H1 (cell line): ENCODE data around the gene CGA. TPM values are rescaled to one million over a fixed set of nuclear protein-coding genes. Genes with fewer than 3 reads are reported as not detected.

ENCODE experiments used
- CTCF ChIA-PET: fragments of 300-600 bp; sonication (Branson Sonifier 250); formaldehyde crosslinking; loops from one replicate; lab custom pipeline; 2021; ENCODE audit not compliant: partially characterized antibody; lab: Charles Lee
- POLR2A ChIA-PET: fragments of 300-600 bp; sonication (Branson Sonifier 250); formaldehyde crosslinking; loops from one replicate; lab custom pipeline; 2021; ENCODE audit warnings: inconsistent platforms; ENCODE audit not compliant: partially characterized antibody; lab: Charles Lee
- DNase-seq, 2 experiments: peaks; one replicate each; pipeline versions ENCODE4 v3.0.0 to v3.0.0-alpha.2; 2010 to 2022; ENCODE audit warnings: low spot score in 2 of 2, low read depth in 1 of 2, mixed read lengths in 1 of 2
- FAIRE-seq: peaks from 2 replicates; lab custom pipeline; 2011; peaks lifted over from hg19 to GRCh38; lab: Jason Lieb, UNC
- H2AFZ ChIP-seq: 2 replicates; pipeline ENCODE4 v1.8.1; 2012; ENCODE audit warnings: low read length, inconsistent platforms
- H2AK5ac ChIP-seq: 2 replicates; pipeline ENCODE4 v1.6.1; 2013; ENCODE audit warnings: low read depth, low read length
- H2BK120ac ChIP-seq: replicated peaks from 2 replicates; pipeline ENCODE3; 2013; ENCODE audit warnings: low read depth, low read length, inconsistent platforms
- H2BK12ac ChIP-seq: 2 replicates; pipeline ENCODE4 v1.6.1; 2013; ENCODE audit warnings: low read depth, low read length
- H2BK15ac ChIP-seq: 2 replicates; pipeline ENCODE4 v1.6.1; 2013; ENCODE audit warnings: low read length
- H2BK20ac ChIP-seq: 2 replicates; pipeline ENCODE4 v1.6.1; 2013; ENCODE audit warnings: low read length
- H2BK5ac ChIP-seq: 2 replicates; pipeline ENCODE4 v1.6.1; 2013; ENCODE audit warnings: low read depth, low read length
- H3K14ac ChIP-seq: 2 replicates; pipeline ENCODE4 v1.6.1; 2013; ENCODE audit warnings: inconsistent platforms; ENCODE audit not compliant: insufficient read length
- H3K18ac ChIP-seq: 2 replicates; pipeline ENCODE4 v1.6.1; 2013; ENCODE audit warnings: low read length; ENCODE audit errors: extremely low read depth
- H3K23ac ChIP-seq: 2 replicates; pipeline ENCODE4 v1.6.1; 2013; ENCODE audit warnings: inconsistent platforms; ENCODE audit not compliant: insufficient read length
- H3K23me2 ChIP-seq: 2 replicates; pipeline ENCODE4 v1.6.1; 2013; ENCODE audit warnings: low read depth, low read length
- H3K27ac ChIP-seq: 2 replicates; pipeline ENCODE4 v1.6.1; 2011; ENCODE audit warnings: low read depth, low read length, inconsistent platforms
- H3K27me3 ChIP-seq, 4 experiments: replicated peaks in 1 of 4; 1 replicate in 1 of 4; 2 replicates in 3 of 4; pipeline versions ENCODE4 v1.6.1 to v1.8.1; 2011 to 2013; ENCODE audit warnings: low read length in 3 of 4, mild to moderate bottlenecking in 3 of 4, inconsistent platforms in 2 of 4, mixed read lengths in 2 of 4, moderate library complexity in 1 of 4; ENCODE audit not compliant: control insufficient read depth in 3 of 4, insufficient read depth in 3 of 4; ENCODE audit errors: extremely low read depth in 1 of 4
- H3K36me3 ChIP-seq, 4 experiments: 2 replicates each; pipeline versions ENCODE4 v1.6.1 to v1.8.1; 2011 to 2013; ENCODE audit warnings: mild to moderate bottlenecking in 4 of 4, low read length in 3 of 4, moderate library complexity in 2 of 4, control low read depth in 1 of 4, inconsistent platforms in 1 of 4; ENCODE audit not compliant: insufficient read depth in 4 of 4, control insufficient read depth in 2 of 4
- H3K4ac ChIP-seq: replicated peaks from 2 replicates; pipeline ENCODE3; 2013; ENCODE audit warnings: low read length, low read depth, mixed read lengths, inconsistent platforms; ENCODE audit not compliant: insufficient read length
- H3K4me1 ChIP-seq, 4 experiments: replicated peaks in 1 of 4; 1 replicate in 1 of 4; 2 replicates in 3 of 4; pipeline versions ENCODE4 v1.6.1 to v1.8.1; 2011 to 2013; ENCODE audit warnings: low read length in 3 of 4, inconsistent platforms in 2 of 4, mixed read lengths in 1 of 4; ENCODE audit not compliant: insufficient read depth in 4 of 4, control insufficient read depth in 3 of 4
- H3K4me2 ChIP-seq, 2 experiments: 2 replicates each; pipeline versions ENCODE4 v1.6.1 to v1.8.1; 2011 to 2013; ENCODE audit warnings: low read depth in 2 of 2, low read length in 2 of 2, control low read depth in 1 of 2, inconsistent platforms in 1 of 2, mild to moderate bottlenecking in 1 of 2; ENCODE audit not compliant: insufficient read depth in 1 of 2
- H3K4me3 ChIP-seq, 4 experiments: fragments of 200-600, 300-600 bp in 1 of 4; sonication (generic), shearing (Covaris generic), sonication (Bioruptor Twin) in 1 of 4; 2 replicates each; pipeline versions ENCODE4 v1.5.1 to v1.8.1; 2011 to 2016; ENCODE audit warnings: low read length in 4 of 4, low read depth in 3 of 4, control low read depth in 2 of 4, inconsistent platforms in 2 of 4, mild to moderate bottlenecking in 2 of 4, mixed read lengths in 1 of 4, moderate library complexity in 1 of 4; ENCODE audit not compliant: insufficient read depth in 2 of 4; ENCODE audit errors: extremely low read depth in 1 of 4
- H3K56ac ChIP-seq: replicated peaks from 2 replicates; pipeline ENCODE3; 2013; ENCODE audit warnings: low read depth, mild to moderate bottlenecking, mixed read lengths, low read length, inconsistent platforms; ENCODE audit not compliant: insufficient read length
- H3K79me1 ChIP-seq: 2 replicates; pipeline ENCODE4 v1.6.1; 2013; ENCODE audit warnings: low read depth, low read length, control low read depth
- H3K79me2 ChIP-seq, 2 experiments: 2 replicates each; pipeline versions ENCODE4 v1.6.1 to v1.8.1; 2012 to 2013; ENCODE audit warnings: low read length in 2 of 2, mild to moderate bottlenecking in 2 of 2, inconsistent platforms in 1 of 2; ENCODE audit not compliant: insufficient read depth in 2 of 2, control insufficient read depth in 1 of 2
- H3K9ac ChIP-seq, 4 experiments: replicated peaks in 1 of 4; 1 replicate in 1 of 4; 2 replicates in 3 of 4; pipeline versions ENCODE4 v1.6.1 to v1.8.1; 2011 to 2013; ENCODE audit warnings: low read depth in 3 of 4, low read length in 3 of 4, control low read depth in 2 of 4, mild to moderate bottlenecking in 2 of 4, moderate library complexity in 2 of 4, inconsistent platforms in 1 of 4; ENCODE audit errors: extremely low read depth in 1 of 4
- H3K9me3 ChIP-seq, 2 experiments: 2 replicates each; pipeline versions ENCODE4 v1.6.1 to v1.8.1; 2012 to 2013; ENCODE audit warnings: mild to moderate bottlenecking in 2 of 2, moderate library complexity in 2 of 2, control low read depth in 1 of 2, inconsistent platforms in 1 of 2, low read depth in 1 of 2, low read length in 1 of 2, mixed read lengths in 1 of 2; ENCODE audit not compliant: insufficient read depth in 2 of 2
- H4K20me1 ChIP-seq, 2 experiments: replicated peaks in 1 of 2; 2 replicates each; pipeline versions ENCODE3 to v1.8.1; 2011 to 2013; ENCODE audit warnings: inconsistent platforms in 2 of 2, low read length in 2 of 2, mild to moderate bottlenecking in 1 of 2; ENCODE audit not compliant: insufficient read depth in 2 of 2, control insufficient read depth in 1 of 2
- H4K5ac ChIP-seq: 2 replicates; pipeline ENCODE4 v1.6.1; 2013; ENCODE audit warnings: low read length, low read depth, mixed read lengths, inconsistent platforms; ENCODE audit not compliant: insufficient read length
- H4K8ac ChIP-seq: 2 replicates; pipeline ENCODE4 v1.8.0; 2013; ENCODE audit warnings: mild to moderate bottlenecking, moderate library complexity, low read length, inconsistent platforms; ENCODE audit not compliant: insufficient read depth; ENCODE audit errors: extremely low read depth
- H4K91ac ChIP-seq: replicated peaks from 2 replicates; pipeline ENCODE3; 2013; ENCODE audit warnings: low read length, mixed read lengths, inconsistent platforms; ENCODE audit not compliant: insufficient read length
- TEAD4 ChIP-seq: IDR thresholded peaks from 2 replicates; pipeline ENCODE4 v1.6.1; 2012; ENCODE audit warnings: low read depth, low read length, inconsistent platforms, mixed read lengths
- WGBS, 2 experiments: shearing (Covaris generic) in 1 of 2; methylation state at CpG; one replicate each; pipeline versions ENCODE4 v1.1.6 to v1.1.7; 2013 to 2015; ENCODE audit warnings: low lambda C conversion rate in 2 of 2, mixed read lengths in 2 of 2, inconsistent platforms in 1 of 2, low coverage in 1 of 2, missing lambda C conversion rate in 1 of 2; ENCODE audit not compliant: insufficient replicate concordance in 2 of 2, insufficient coverage in 1 of 2, insufficient read length in 1 of 2; ENCODE audit errors: extremely low coverage in 1 of 2, missing lambda C conversion rate in 1 of 2; 5-methylcytosine and 5-hydroxymethylcytosine counted together
- polyA plus RNA-seq, 7 experiments: library from polyadenylated mRNA; depleted of rRNA in 3 of 7; stranded (reverse) in 5 of 7; unstranded in 2 of 7; fragments of >200 nt in 5 of 7; fragments of 200-250 nt in 2 of 7; gene quantifications; 1 replicate in 5 of 7; 2 replicates in 1 of 7; 4 replicates in 1 of 7; pipeline versions ENCODE4 v1.2.1 to v1.2.3, GENCODE V29; 2011 to 2013; ENCODE audit warnings: missing spikeins in 2 of 7, mixed read lengths in 2 of 7
- total RNA-seq: library from RNA; stranded (reverse); fragmentation: NEBNext Ultra II Directional; extraction: Animal tissue kit (Norgen Biotek cat#: 25700); gene quantifications from 2 replicates; pipeline ENCODE4 v1.2.1, GENCODE V29; 2021
- TF ChIP-seq, protein P1 (sequence below): IDR thresholded peaks from 2 replicates; pipeline ENCODE4 v1.6.1; 2012; ENCODE audit warnings: inconsistent platforms

Gene CGA
- total and polyA plus RNA-seq, 2 of the 8 experiments (the other 6 are each of a cell fraction or from before 2014, with no cell fraction given) = not detected

DNA sequence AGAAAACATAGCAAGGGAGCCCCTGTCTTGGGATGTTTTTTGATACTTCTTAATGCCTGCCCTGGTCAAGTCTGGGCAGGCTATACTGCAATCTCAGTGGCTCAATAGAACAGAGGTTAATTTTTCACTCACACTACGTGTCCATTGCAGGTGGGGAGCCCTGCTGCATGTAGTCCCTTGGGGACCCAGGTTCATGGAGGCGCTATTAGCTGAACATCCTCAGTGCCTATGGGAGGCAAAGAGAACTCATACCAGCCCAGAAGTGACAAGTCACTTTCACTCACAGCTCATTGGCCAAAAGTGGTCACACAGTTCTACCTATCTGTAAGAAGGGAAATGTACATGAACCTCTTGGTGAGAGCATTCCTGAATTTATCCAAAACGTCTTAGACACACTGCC, 23.2 kb downstream of the CGA start:
- no peak for DNase-seq
- no peak for TF ChIP-seq TEAD4
- TF ChIP-seq, protein P1, sequence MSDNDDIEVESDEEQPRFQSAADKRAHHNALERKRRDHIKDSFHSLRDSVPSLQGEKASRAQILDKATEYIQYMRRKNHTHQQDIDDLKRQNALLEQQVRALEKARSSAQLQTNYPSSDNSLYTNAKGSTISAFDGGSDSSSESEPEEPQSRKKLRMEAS = no peak

More for the DNA sequence above, 23.2 kb downstream of the CGA start:
- H3K27ac ChIP-seq = no peak overlapping the region
- no peak overlapping the region for H2BK20ac ChIP-seq
- H3K4me3 ChIP-seq = no peak overlapping the region
- no peaks in the 10 kb centered on the region for H3K36me3 ChIP-seq
- H3K56ac ChIP-seq = no peak overlapping the region
- no peaks in the 10 kb centered on the region for H3K79me2 ChIP-seq
- H3K4me1 ChIP-seq = peaks cover 0 to 3% (median 1%) of the 10 kb centered on the region in 4 experiments; a peak in 1 of 7 replicates
- H4K20me1 ChIP-seq = no peaks in the 10 kb centered on the region
- H3K23ac ChIP-seq = no peak overlapping the region
- H3K9me3 ChIP-seq = no peaks in the 10 kb centered on the region
- H3K23me2 ChIP-seq = no peaks in the 10 kb centered on the region
- H3K18ac ChIP-seq = no peak overlapping the region
- no peak overlapping the region for H3K4ac ChIP-seq
- no peak overlapping the region for H2BK120ac ChIP-seq
- H2BK12ac ChIP-seq = no peak overlapping the region
- H2AK5ac ChIP-seq = no peak overlapping the region
- H4K91ac ChIP-seq = no peak overlapping the region
- no peak overlapping the region for H2BK15ac ChIP-seq
- 0 out of 2 replicates have a peak, but pooled peaks cover 2% of the 10 kb centered on the region for H3K79me1 ChIP-seq
- H2BK5ac ChIP-seq = no peak overlapping the region
- H3K14ac ChIP-seq = no peak overlapping the region
- CTCF ChIA-PET = interaction anchor here (0.7 to 1.2 kb wide), 4 partner anchors 167 to 594 kb away, joined by 3 read pairs; no protein-coding TSS in a partner anchor
- H2AFZ ChIP-seq = no peak overlapping the region
- 89% methylated on average over 3 of the region's 3 CpGs; no CpG with 5 or more reads in 1 of the 2 experiments for WGBS, 2 experiments
- H3K4me2 ChIP-seq = no peak overlapping the region
- POLR2A ChIA-PET = no interaction called here
- no peak for FAIRE-seq
- no peak overlapping the region for H3K9ac ChIP-seq
- H3K27me3 ChIP-seq = no peaks in the 10 kb centered on the region
- H4K8ac ChIP-seq = no peak overlapping the region
- no peak overlapping the region for H4K5ac ChIP-seq
